Common myeloid progenitor, CD34-positive (primary cell): ENCODE measurements around the gene RARB.

Experiments
- CTCF ChIA-PET: fragments of 350-600 bp; sonication (Branson Sonifier 250); formaldehyde crosslinking; loops from one replicate; lab custom pipeline; 2021; ENCODE audit warnings: antibody characterized with exemption; lab: Charles Lee
- POLR2A ChIA-PET: fragments of 350-600 bp; sonication (Branson Sonifier 250); formaldehyde crosslinking; loops from one replicate; lab custom pipeline; 2021; ENCODE audit warnings: antibody characterized with exemption; lab: Charles Lee
- DNase-seq, 3 donors: peaks; one replicate each; pipeline versions ENCODE4 v3.0.0 to v3.0.0-alpha.2; 2013
- H3K27ac ChIP-seq, 2 experiments: 1 replicate in 1 of 2; 2 replicates in 1 of 2; pipeline ENCODE4 v1.7.0; 2013; ENCODE audit warnings: inconsistent platforms in 2 of 2, low read length in 2 of 2, mild to moderate bottlenecking in 2 of 2, low read depth in 1 of 2, moderate library complexity in 1 of 2; ENCODE audit not compliant: severe bottlenecking in 2 of 2, insufficient read depth in 1 of 2, poor library complexity in 1 of 2
- H3K27me3 ChIP-seq, 5 experiments: replicated peaks in 2 of 5; 1 replicate in 3 of 5; 2 replicates in 2 of 5; pipeline versions ENCODE4 v1.6.1 to v1.7.0; 2013; ENCODE audit warnings: low read length in 4 of 5, mild to moderate bottlenecking in 2 of 5, moderate library complexity in 2 of 5, inconsistent platforms in 1 of 5; ENCODE audit not compliant: insufficient read depth in 5 of 5, control insufficient read depth in 4 of 5
- H3K36me3 ChIP-seq, 4 experiments: 1 replicate in 2 of 4; 2 replicates in 2 of 4; pipeline versions ENCODE4 v1.6.1 to v1.7.0; 2013; ENCODE audit warnings: low read length in 3 of 4, control low read depth in 1 of 4, mild to moderate bottlenecking in 1 of 4; ENCODE audit not compliant: control insufficient read depth in 4 of 4, insufficient read depth in 4 of 4
- H3K4me1 ChIP-seq, 4 experiments: 1 replicate in 3 of 4; 2 replicates in 1 of 4; pipeline versions ENCODE4 v1.6.1 to v1.7.1; 2013; ENCODE audit warnings: low read length in 3 of 4, mild to moderate bottlenecking in 3 of 4, control low read depth in 1 of 4, inconsistent platforms in 1 of 4, moderate library complexity in 1 of 4; ENCODE audit not compliant: control insufficient read depth in 4 of 4, insufficient read depth in 4 of 4; ENCODE audit errors: control extremely low read depth in 1 of 4
- H3K4me3 ChIP-seq, 7 experiments: 1 replicate in 4 of 7; 2 replicates in 3 of 7; pipeline versions ENCODE4 v1.5.1 to v1.7.0; 2013; ENCODE audit warnings: mild to moderate bottlenecking in 7 of 7, low read length in 6 of 7, moderate library complexity in 6 of 7, inconsistent platforms in 2 of 7, low read depth in 2 of 7, control low read depth in 1 of 7; ENCODE audit not compliant: insufficient read depth in 4 of 7, control insufficient read depth in 1 of 7; ENCODE audit errors: extremely low read depth in 1 of 7
- H3K9me3 ChIP-seq, 5 experiments: 1 replicate in 4 of 5; 2 replicates in 1 of 5; pipeline versions ENCODE4 v1.6.1 to v1.7.1; 2013; ENCODE audit warnings: low read length in 4 of 5, mild to moderate bottlenecking in 2 of 5, inconsistent platforms in 1 of 5, low read depth in 1 of 5, moderate library complexity in 1 of 5; ENCODE audit not compliant: control insufficient read depth in 4 of 5, insufficient read depth in 2 of 5; ENCODE audit errors: control extremely low read depth in 1 of 5
- WGBS: methylation state at CpG from one replicate; pipeline ENCODE4 v1.1.5; 2013; ENCODE audit not compliant: insufficient coverage; 5-methylcytosine and 5-hydroxymethylcytosine counted together

Gene RARB

DNA sequence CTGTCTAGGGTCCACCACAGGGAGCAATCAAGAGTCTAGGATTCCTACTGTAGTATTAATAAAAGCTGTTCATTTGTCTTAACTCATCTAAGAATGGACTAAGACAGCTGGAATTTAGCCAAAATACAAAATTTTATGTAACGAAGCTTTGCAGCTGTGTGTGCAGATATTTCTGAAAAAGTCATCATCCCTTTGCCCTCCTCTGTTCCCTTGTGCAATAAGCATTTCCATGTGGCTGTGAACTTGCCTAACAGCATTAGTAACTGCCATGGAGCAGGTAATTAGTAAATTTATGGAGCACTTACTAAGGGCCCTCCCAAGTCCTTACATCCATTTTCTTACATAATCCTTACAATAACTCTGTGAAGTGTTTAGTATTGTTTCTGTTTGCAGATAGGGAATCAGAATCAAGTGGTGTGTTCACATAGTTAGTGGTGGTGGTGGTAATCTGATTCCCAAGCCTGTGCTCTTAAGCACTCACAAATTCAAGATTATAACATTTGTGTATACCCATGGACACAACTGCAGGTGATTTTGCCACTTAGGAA lies 114.5 kb downstream of the RARB start:
- ChIA-PET CTCF (interaction anchor here (0.7 kb wide), 1 partner anchor 617 kb away, joined by 3 read pairs; no protein-coding TSS in a partner anchor), POLR2A (no interaction called here)
- H3K27ac ChIP-seq, result no peak overlapping the region
- no peak overlapping the region for H3K4me3 ChIP-seq
- DNase-seq, result no peak
- no peaks in the 10 kb centered on the region for H3K9me3 ChIP-seq
- H3K4me1 ChIP-seq, result no peaks in the 10 kb centered on the region
- WGBS, result 100% methylated on average over 1 of the region's 1 CpG
- no peaks in the 10 kb centered on the region for H3K36me3 ChIP-seq
- H3K27me3 ChIP-seq, result no peaks in the 10 kb centered on the region

DNA sequence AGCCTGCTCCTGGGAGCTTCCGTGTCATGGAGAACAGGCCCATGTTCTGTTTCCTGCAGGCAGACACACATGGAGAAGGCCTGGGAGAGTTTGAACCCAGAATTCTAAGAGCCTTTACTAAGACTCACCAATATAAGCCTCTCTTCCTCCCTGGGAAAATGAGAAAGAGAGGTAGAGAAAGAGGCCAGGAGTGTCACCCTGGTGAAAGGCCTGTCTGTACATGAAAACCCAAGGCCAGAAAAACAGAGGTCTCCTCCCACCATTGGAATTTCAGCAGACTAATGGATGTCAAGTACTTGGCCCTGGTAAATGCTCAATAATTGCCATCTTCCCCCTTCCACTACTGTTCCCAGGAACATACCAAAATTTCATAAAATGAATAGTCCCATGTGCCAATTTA lies 119.0 kb downstream of the RARB start:
- POLR2A ChIA-PET, result no interaction called here
- DNase-seq, result no peak
- no peaks in the 10 kb centered on the region for H3K27me3 ChIP-seq
- no peak overlapping the region for H3K27ac ChIP-seq
- WGBS, result 100% methylated on average over 1 of the region's 1 CpG
- H3K4me3 ChIP-seq, result no peak overlapping the region
- CTCF ChIA-PET, result no interaction called here
- H3K4me1 ChIP-seq, result peaks cover 0 to 6% (median 0%) of the 10 kb centered on the region in 4 experiments
- H3K36me3 ChIP-seq, result no peaks in the 10 kb centered on the region
- no peaks in the 10 kb centered on the region for H3K9me3 ChIP-seq

GRCh38 chr3:25547943-25548674 lies 120.0 kb downstream of the RARB start:
- Histone ChIP-seq H3K4me1 (peaks cover 0 to 7% (median 0%) of the 10 kb centered on the region in 4 experiments), H3K27ac (no peak overlapping the region), H3K4me3 (no peak overlapping the region), H3K27me3 (no peaks in the 10 kb centered on the region), H3K9me3 (no peaks in the 10 kb centered on the region), H3K36me3 (no peaks in the 10 kb centered on the region)
- no CpG with 5 or more reads among the region's 1 CpG for WGBS
- CTCF ChIA-PET, result no interaction called here
- POLR2A ChIA-PET, result interaction anchor here (0.7 kb wide), 1 partner anchor 826 kb away, joined by 3 read pairs; no protein-coding TSS in a partner anchor
- DNase-seq, result no peak

DNA sequence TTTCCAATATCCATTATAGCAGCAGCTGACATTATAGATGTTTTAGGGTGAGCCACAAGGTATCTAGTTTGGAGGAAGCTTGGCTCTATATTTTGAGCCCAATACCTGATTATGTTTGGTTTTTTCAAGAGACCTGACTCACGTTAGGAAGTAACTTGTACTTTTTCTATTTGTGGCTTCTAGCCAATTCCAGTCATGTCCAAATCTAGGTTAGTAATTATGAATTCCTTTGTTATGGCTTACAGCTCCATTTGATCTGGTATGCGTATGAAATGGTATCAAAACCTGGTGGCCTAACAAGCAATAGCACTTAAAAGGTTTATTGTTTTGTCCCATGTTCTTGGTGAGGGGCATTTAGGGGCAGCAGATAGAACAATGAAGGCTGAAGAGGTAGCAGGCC lies 120.8 kb downstream of the RARB start:
- H3K27me3 ChIP-seq, result no peaks in the 10 kb centered on the region
- peaks cover 0 to 7% (median 0%) of the 10 kb centered on the region in 4 experiments for H3K4me1 ChIP-seq
- H3K9me3 ChIP-seq, result no peaks in the 10 kb centered on the region
- POLR2A ChIA-PET, result no interaction called here
- DNase-seq, result no peak
- WGBS, result 71% methylated on average over 2 of the region's 2 CpGs
- H3K27ac ChIP-seq, result no peak overlapping the region
- H3K36me3 ChIP-seq, result no peaks in the 10 kb centered on the region
- H3K4me3 ChIP-seq, result no peak overlapping the region
- CTCF ChIA-PET, result no interaction called here

DNA sequence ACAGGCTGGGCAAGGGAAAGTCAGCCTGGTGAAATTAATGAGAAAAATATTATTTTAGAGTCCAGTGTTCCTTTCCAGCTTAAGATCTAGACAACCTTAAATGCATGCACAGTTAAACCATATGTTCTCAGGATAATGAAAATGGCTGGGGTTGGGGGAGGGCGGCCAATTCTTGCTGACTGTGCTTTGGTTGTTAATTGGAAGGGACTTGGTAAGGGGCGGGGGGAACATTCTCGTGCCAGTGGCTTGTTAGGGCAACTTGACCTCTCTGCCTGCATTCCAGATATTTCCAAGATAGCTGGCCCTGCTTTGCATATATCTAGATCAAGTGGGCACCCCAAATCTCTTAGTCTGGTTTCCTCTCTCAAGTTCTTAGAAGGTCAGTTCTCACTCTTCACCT lies 124.2 kb downstream of the RARB start:
- Histone ChIP-seq H3K27ac (no peak overlapping the region), H3K4me3 (no peak overlapping the region), H3K27me3 (no peaks in the 10 kb centered on the region), H3K36me3 (no peaks in the 10 kb centered on the region), H3K4me1 (peaks cover 0 to 7% (median 0%) of the 10 kb centered on the region in 4 experiments), H3K9me3 (no peaks in the 10 kb centered on the region)
- no peak for DNase-seq
- ChIA-PET POLR2A (interaction anchor here (0.6 kb wide), 1 partner anchor 81 kb away, joined by 3 read pairs; no protein-coding TSS in a partner anchor), CTCF (no interaction called here)
- WGBS, result 100% methylated on average over 2 of the region's 3 CpGs

- no peaks in the 10 kb centered on the region for H3K9me3 ChIP-seq
- peaks cover 0 to 7% (median 0%) of the 10 kb centered on the region in 4 experiments for H3K4me1 ChIP-seq
- no peak for DNase-seq
- H3K27ac ChIP-seq, result no peak overlapping the region
- H3K27me3 ChIP-seq, result no peaks in the 10 kb centered on the region
- WGBS, result 100% methylated on average over 6 of the region's 7 CpGs
- ChIA-PET CTCF (no interaction called here), POLR2A (no interaction called here)
- no peaks in the 10 kb centered on the region for H3K36me3 ChIP-seq
- H3K4me3 ChIP-seq, result no peak overlapping the region
These were observed 126.3 kb downstream of the RARB start for GRCh38 chr3:25554376-25554775.

DNA sequence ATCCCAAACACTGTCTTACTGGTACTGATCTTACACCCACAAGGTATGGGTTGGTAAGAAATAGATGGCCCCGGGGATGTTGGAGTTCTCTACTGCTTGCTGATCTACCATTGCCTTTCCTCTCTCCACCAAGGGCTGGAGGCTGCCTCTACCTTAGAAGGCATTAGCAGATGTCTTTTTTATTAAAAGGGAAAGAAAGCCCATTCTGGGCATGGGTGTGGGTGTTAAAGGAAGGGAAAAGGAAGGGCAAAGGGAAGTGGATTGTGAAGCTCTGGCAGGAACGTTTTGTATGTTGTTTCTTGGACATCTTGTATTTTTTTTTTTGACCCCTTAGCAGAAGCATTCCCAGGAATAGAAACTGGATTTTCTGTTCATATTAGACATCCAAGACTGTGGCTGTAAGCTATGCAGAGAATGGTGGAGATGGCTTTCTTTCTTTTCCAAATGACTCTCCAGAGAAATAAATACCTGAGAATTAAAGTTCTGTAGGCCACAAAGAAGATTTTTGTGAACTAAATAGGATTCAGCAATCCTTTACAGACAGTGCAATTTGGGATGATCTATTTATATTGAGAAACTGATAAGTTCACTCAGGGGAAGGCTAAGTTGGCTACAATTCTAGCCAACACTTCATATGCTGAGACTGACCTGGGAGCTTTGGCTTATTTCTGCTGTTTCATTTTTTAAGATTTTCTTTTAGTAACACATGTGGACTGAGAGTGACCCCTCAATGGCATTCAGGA lies 127.8 kb downstream of the RARB start:
- H3K4me3 ChIP-seq, result no peak overlapping the region
- H3K4me1 ChIP-seq, result peaks cover 0 to 7% (median 0%) of the 10 kb centered on the region in 4 experiments
- no peak for DNase-seq
- no CpG with 5 or more reads among the region's 2 CpGs for WGBS
- ChIA-PET CTCF (no interaction called here), POLR2A (no interaction called here)
- no peaks in the 10 kb centered on the region for H3K9me3 ChIP-seq
- H3K36me3 ChIP-seq, result no peaks in the 10 kb centered on the region
- no peak overlapping the region for H3K27ac ChIP-seq
- no peaks in the 10 kb centered on the region for H3K27me3 ChIP-seq
